AG09309 (cell line): ENCODE results near the gene NDUFS3.
A peak's percentile ranks its signal among the peaks of the same experiment; 100 is the strongest.

Source experiments
- DNase-seq: peaks from one replicate; pipeline ENCODE4 v3.0.0-alpha.2; 2010; ENCODE audit warnings: low read depth
- H3K4me3 ChIP-seq: 2 replicates; pipeline ENCODE4 v1.5.1; 2011; ENCODE audit warnings: mild to moderate bottlenecking, low read depth, low read length, moderate library complexity; ENCODE audit not compliant: control insufficient read depth
- CTCF ChIP-seq: IDR thresholded peaks from 2 replicates; pipeline ENCODE4 v1.5.1; 2011; ENCODE audit warnings: mild to moderate bottlenecking, low read depth, low read length, inconsistent platforms; ENCODE audit not compliant: insufficient read depth, control insufficient read depth; ENCODE audit errors: missing control alignments

The NDUFS3 gene

GRCh38 chr11:47595029-47595428 is 16.2 kb downstream of the NDUFS3 start:
- no peak overlapping the region for H3K4me3 ChIP-seq
- no peak for TF ChIP-seq CTCF
- DNase-seq = no peak

GRCh38 chr11:47595967-47596366 is 17.1 kb downstream of the NDUFS3 start:
- no peak for TF ChIP-seq CTCF
- no peak overlapping the region for H3K4me3 ChIP-seq
- no peak for DNase-seq

GRCh38 chr11:47599902-47600301 is 21.0 kb downstream of the NDUFS3 start:
- no peak overlapping the region for H3K4me3 ChIP-seq
- no peak for TF ChIP-seq CTCF
- DNase-seq = no peak

GRCh38 chr11:47603295-47603694 is 24.4 kb downstream of the NDUFS3 start:
- no peak for DNase-seq
- TF ChIP-seq CTCF = no peak
- H3K4me3 ChIP-seq = no peak overlapping the region

GRCh38 chr11:47605921-47606320 is 27.0 kb downstream of the NDUFS3 start:
- TF ChIP-seq CTCF = no peak
- no peak for DNase-seq
- no peak overlapping the region for H3K4me3 ChIP-seq

- DNase-seq = no peak
- H3K4me3 ChIP-seq = no peak overlapping the region
- TF ChIP-seq CTCF = no peak
Observed at GRCh38 chr11:47606731-47607130, 27.9 kb downstream of the NDUFS3 start.

- H3K4me3 ChIP-seq = no peak overlapping the region; the same call in 1 of the 2 replicates
- DNase-seq = peak; percentile 73
- no peak for TF ChIP-seq CTCF
Observed at GRCh38 chr11:47607380-47607779, 28.5 kb downstream of the NDUFS3 start.
